GM12891 (cell line): ENCODE data around the gene EVI5L.

ENCODE experiments used
- PAX5 ChIP-seq: IDR thresholded peaks from 2 replicates; pipeline ENCODE4 v1.6.1; 2011; ENCODE audit warnings: low read length, moderate library complexity, mild to moderate bottlenecking; ENCODE audit not compliant: insufficient read depth, severe bottlenecking
- POLR2A ChIP-seq: IDR thresholded peaks from 2 replicates; pipeline ENCODE4 v1.6.1; 2011; ENCODE audit warnings: low read depth, low read length, control low read depth
- POLR2AphosphoS5 ChIP-seq: IDR thresholded peaks from 2 replicates; pipeline ENCODE4 v1.6.1; 2011; ENCODE audit warnings: low read depth, low read length, control low read depth
- POU2F2 ChIP-seq: IDR thresholded peaks from 2 replicates; pipeline ENCODE4 v1.6.1; 2011; ENCODE audit warnings: low read depth, mild to moderate bottlenecking, control low read depth, low read length, moderate library complexity
- SPI1 ChIP-seq: IDR thresholded peaks from 2 replicates; pipeline ENCODE4 v1.6.1; 2011; ENCODE audit warnings: low read depth, low read length, control low read depth
- TAF1 ChIP-seq: IDR thresholded peaks from 2 replicates; pipeline ENCODE4 v1.6.1; 2011; ENCODE audit warnings: low read depth, low read length, control low read depth

GRCh38 chr19:7840629-7841028, 10.6 kb downstream of the EVI5L start:
- TF ChIP-seq POLR2AphosphoS5 (no peak), POLR2A (no peak), TAF1 (no peak), POU2F2 (no peak), PAX5 (no peak), SPI1 (no peak)
